Keratinocyte (primary cell): Measurements from ENCODE around the gene WDFY1. TPM values are rescaled to one million over a fixed set of nuclear protein-coding genes. Genes with fewer than 3 reads are reported as not detected.
A peak's percentile ranks its signal among the peaks of the same experiment; 100 is the strongest.

Experiments
- DNase-seq: peaks from one replicate; pipeline ENCODE4 v3.0.0-alpha.2; 2011; ENCODE audit warnings: low read depth, missing footprints, low spot score
- FAIRE-seq: peaks from 2 replicates; lab custom pipeline; 2011; peaks lifted over from hg19 to GRCh38; lab: Jason Lieb, UNC
- H2AFZ ChIP-seq: 2 replicates; pipeline ENCODE4 v1.6.0; 2012; ENCODE audit warnings: low read length, control low read depth, inconsistent platforms; ENCODE audit not compliant: control insufficient read depth
- H3K27ac ChIP-seq: 2 replicates; pipeline ENCODE4 v1.5.1; 2011; ENCODE audit warnings: low read length; ENCODE audit not compliant: control insufficient read depth, insufficient read depth
- H3K27me3 ChIP-seq: 3 replicates; pipeline ENCODE4 v1.6.0; 2011; ENCODE audit warnings: low read length; ENCODE audit not compliant: control insufficient read depth, insufficient read depth; ENCODE audit errors: extremely low read depth
- H3K36me3 ChIP-seq, 2 experiments: 2 replicates in 1 of 2; 3 replicates in 1 of 2; pipeline ENCODE4 v1.5.1; 2011; ENCODE audit warnings: low read length in 2 of 2, mild to moderate bottlenecking in 1 of 2; ENCODE audit not compliant: control insufficient read depth in 2 of 2, insufficient read depth in 2 of 2; ENCODE audit errors: extremely low read depth in 1 of 2
- H3K4me1 ChIP-seq: 3 replicates; pipeline ENCODE4 v1.5.1; 2011; ENCODE audit warnings: low read length; ENCODE audit not compliant: control insufficient read depth, insufficient read depth; ENCODE audit errors: extremely low read depth
- H3K4me2 ChIP-seq: 3 replicates; pipeline ENCODE4 v1.6.0; 2011; ENCODE audit warnings: low read depth, low read length; ENCODE audit not compliant: control insufficient read depth, insufficient read depth; ENCODE audit errors: extremely low read depth
- H3K4me3 ChIP-seq, 3 experiments: fragments of 200-600 bp in 1 of 3; sonication (generic) in 1 of 3; 2 replicates in 2 of 3; 3 replicates in 1 of 3; pipeline ENCODE4 v1.5.1; 2011 to 2016; ENCODE audit warnings: low read length in 3 of 3, mild to moderate bottlenecking in 3 of 3, control low read depth in 2 of 3, inconsistent platforms in 1 of 3, low read depth in 1 of 3, mixed read lengths in 1 of 3, mixed run types in 1 of 3, moderate library complexity in 1 of 3; ENCODE audit not compliant: control insufficient read depth in 2 of 3, insufficient read depth in 2 of 3; ENCODE audit errors: extremely low read depth in 1 of 3
- H3K79me2 ChIP-seq: 2 replicates; pipeline ENCODE4 v1.6.0; 2012; ENCODE audit warnings: low read length; ENCODE audit not compliant: control insufficient read depth, insufficient read depth
- H3K9ac ChIP-seq: 3 replicates; pipeline ENCODE4 v1.6.0; 2011; ENCODE audit warnings: low read length; ENCODE audit not compliant: control insufficient read depth, insufficient read depth; ENCODE audit errors: extremely low read depth
- H3K9me1 ChIP-seq: 3 replicates; pipeline ENCODE4 v1.6.0; 2011; ENCODE audit warnings: low read length; ENCODE audit not compliant: control insufficient read depth, insufficient read depth; ENCODE audit errors: extremely low read depth
- H3K9me3 ChIP-seq: 2 replicates; pipeline ENCODE4 v1.5.1; 2012; ENCODE audit warnings: low read depth, low read length; ENCODE audit not compliant: control insufficient read depth
- H4K20me1 ChIP-seq: 3 replicates; pipeline ENCODE4 v1.6.0; 2011; ENCODE audit warnings: low read length; ENCODE audit not compliant: control insufficient read depth, insufficient read depth; ENCODE audit errors: extremely low read depth
- CTCF ChIP-seq, 3 experiments: IDR thresholded peaks in 1 of 3; conservative IDR thresholded peaks in 1 of 3; optimal IDR thresholded peaks in 1 of 3; 2 replicates in 2 of 3; 3 replicates in 1 of 3; pipeline versions ENCODE3 to v1.5.1; 2011; ENCODE audit warnings: low read length in 3 of 3, mild to moderate bottlenecking in 3 of 3, moderate library complexity in 2 of 3, control low read depth in 1 of 3, inconsistent platforms in 1 of 3; ENCODE audit not compliant: insufficient read depth in 2 of 3; ENCODE audit errors: extremely low read depth in 1 of 3
- EZH2 ChIP-seq: IDR thresholded peaks from one replicate; pipeline ENCODE4 v1.6.1; 2012; ENCODE audit warnings: inconsistent platforms, mild to moderate bottlenecking, low read length, moderate library complexity
- dilution Hi-C: fragments of 300-500 bp; cut with MboI; formaldehyde crosslinking; loops from one replicate; pipeline ENCODE4 v1.7.0; 2020; ENCODE audit warnings: low sequenced_read_pairs; ENCODE audit not compliant: extremely low pct_ligation_motif_present
- polyA plus RNA-seq, 5 experiments: library from polyadenylated mRNA; depleted of rRNA in 3 of 5; stranded (reverse) in 3 of 5; stranded (forward) in 1 of 5; unstranded in 1 of 5; fragments of >200 nt; gene quantifications; 1 replicate in 1 of 5; 2 replicates in 3 of 5; 3 replicates in 1 of 5; pipeline versions ENCODE4 v1.2.1 to v1.2.3, GENCODE V29; 2011 to 2012; ENCODE audit warnings: missing spikeins in 2 of 5, low read depth in 1 of 5, low replicate concordance in 1 of 5

WDFY1 gene
- polyA plus RNA-seq, 1 donor (not counting 4 experiments of a cell fraction or from before 2014, with no cell fraction given) = 54.9 TPM

GRCh38 chr2:223894968-223895367 is 50.2 kb downstream of the WDFY1 start:
- no peak overlapping the region for H3K4me3 ChIP-seq
- H3K9me3 ChIP-seq = no peaks in the 10 kb centered on the region
- no peaks in the 10 kb centered on the region for H3K27me3 ChIP-seq
- no peaks in the 10 kb centered on the region for H4K20me1 ChIP-seq
- DNase-seq = no peak
- dilution Hi-C loops = no loop called here
- H3K79me2 ChIP-seq = no peaks in the 10 kb centered on the region
- H3K4me1 ChIP-seq = peaks cover 5% of the 10 kb centered on the region
- no peak for TF ChIP-seq EZH2
- H3K4me2 ChIP-seq = no peak overlapping the region
- peak overlapping the region; percentile 4 for H3K27ac ChIP-seq
- no peak overlapping the region for H3K9ac ChIP-seq
- H3K9me1 ChIP-seq = no peaks in the 10 kb centered on the region
- H3K36me3 ChIP-seq = peaks cover under 1 to 10% of the 10 kb centered on the region in 2 experiments
- no peak overlapping the region for H2AFZ ChIP-seq
- no peak for FAIRE-seq

GRCh38 chr2:223894009-223894408 is 51.1 kb downstream of the WDFY1 start:
- Histone ChIP-seq H3K9ac (no peak overlapping the region), H3K4me2 (no peak overlapping the region), H2AFZ (no peak overlapping the region), H4K20me1 (no peaks in the 10 kb centered on the region), H3K4me1 (peaks cover 5% of the 10 kb centered on the region), H3K36me3 (peaks cover 3 to 10% of the 10 kb centered on the region in 2 experiments), H3K9me3 (peaks cover 2% of the 10 kb centered on the region), H3K79me2 (no peaks in the 10 kb centered on the region), H3K27ac (no peak overlapping the region), H3K27me3 (no peaks in the 10 kb centered on the region), H3K4me3 (no peak overlapping the region), H3K9me1 (no peaks in the 10 kb centered on the region)
- FAIRE-seq (no peak), DNase-seq (no peak)
- TF ChIP-seq EZH2 (no peak), CTCF (optimal IDR thresholded peaks at IDR 0.05 in 1 of 3, IDR thresholded peaks at IDR 0.05 in 1 of 3, conservative IDR thresholded peaks at IDR 0.05 in 1 of 3; ENCODE audit: extremely low read depth in 1 of 3, insufficient read depth in 2 of 3, low read length in 3 of 3) (no peak)
- dilution Hi-C loops = no loop called here

- Histone ChIP-seq H3K9me3 (peaks cover 2% of the 10 kb centered on the region), H3K27me3 (no peaks in the 10 kb centered on the region), H3K79me2 (no peaks in the 10 kb centered on the region), H3K9me1 (no peaks in the 10 kb centered on the region), H3K4me2 (no peak overlapping the region), H2AFZ (no peak overlapping the region), H3K36me3 (peaks cover 3 to 9% of the 10 kb centered on the region in 2 experiments), H3K4me1 (peaks cover 16% of the 10 kb centered on the region), H3K9ac (no peak overlapping the region), H3K4me3 (no peak overlapping the region), H3K27ac (no peak overlapping the region), H4K20me1 (no peaks in the 10 kb centered on the region)
- FAIRE-seq (no peak), DNase-seq (no peak)
- dilution Hi-C loops = no loop called here
- TF ChIP-seq EZH2 (no peak), CTCF (optimal IDR thresholded peaks at IDR 0.05 in 1 of 3, IDR thresholded peaks at IDR 0.05 in 1 of 3, conservative IDR thresholded peaks at IDR 0.05 in 1 of 3; ENCODE audit: extremely low read depth in 1 of 3, insufficient read depth in 2 of 3, low read length in 3 of 3) (no peak)
Observed at GRCh38 chr2:223890721-223891120, 54.4 kb downstream of the WDFY1 start.
